ENCODE results near the gene EGFR. TPM values are rescaled to one million over a fixed set of nuclear protein-coding genes. Genes with fewer than 3 reads are reported as not detected.

The EGFR gene
- total and polyA plus RNA-seq, 2 donors, result 16.4 to 28.2 TPM

GRCh38 chr7:55055479-55055878 is 36.7 kb downstream of the EGFR start:
- no peak for DNase-seq (ENCODE audit: extremely low spot score)
- WGBS, result 87% methylated on average over 7 of the region's 7 CpGs
- Histone ChIP-seq H3K4me1 (ENCODE audit: insufficient read depth) (no peaks in the 10 kb centered on the region), H3K4me3 (ENCODE audit: low read depth, low read length) (no peak overlapping the region), H3K36me3 (ENCODE audit: insufficient read depth) (no peaks in the 10 kb centered on the region), H3K27ac (ENCODE audit: low read depth) (no peak overlapping the region)

- H3K4me1 ChIP-seq (ENCODE audit: insufficient read depth), result no peaks in the 10 kb centered on the region
- H3K36me3 ChIP-seq (ENCODE audit: insufficient read depth), result no peaks in the 10 kb centered on the region
- H3K4me3 ChIP-seq (ENCODE audit: low read depth, low read length), result no peak overlapping the region
- H3K27ac ChIP-seq (ENCODE audit: low read depth), result no peak overlapping the region
- no peak for DNase-seq (ENCODE audit: extremely low spot score)
- 93% methylated on average over 1 of the region's 1 CpG for WGBS
These were observed 37.3 kb downstream of the EGFR start for GRCh38 chr7:55056068-55056467.

GRCh38 chr7:55056577-55057480 is 38.0 kb downstream of the EGFR start:
- Histone ChIP-seq H3K4me1 (ENCODE audit: insufficient read depth) (no peaks in the 10 kb centered on the region), H3K4me3 (ENCODE audit: low read depth, low read length) (no peak overlapping the region), H3K36me3 (ENCODE audit: insufficient read depth) (no peaks in the 10 kb centered on the region), H3K27ac (ENCODE audit: low read depth) (no peak overlapping the region)
- 63% methylated on average over 15 of the region's 15 CpGs for WGBS
- DNase-seq (ENCODE audit: extremely low spot score), result no peak

- Histone ChIP-seq H3K36me3 (ENCODE audit: insufficient read depth) (no peaks in the 10 kb centered on the region), H3K4me1 (ENCODE audit: insufficient read depth) (no peaks in the 10 kb centered on the region), H3K27ac (ENCODE audit: low read depth) (no peak overlapping the region), H3K4me3 (ENCODE audit: low read depth, low read length) (no peak overlapping the region)
- WGBS, result 96% methylated on average over 10 of the region's 10 CpGs
- DNase-seq (ENCODE audit: extremely low spot score), result no peak
These were observed 39.5 kb downstream of the EGFR start for GRCh38 chr7:55058314-55058713.

- H3K4me3 ChIP-seq (ENCODE audit: low read depth, low read length), result no peak overlapping the region
- no peaks in the 10 kb centered on the region for H3K36me3 ChIP-seq (ENCODE audit: insufficient read depth)
- 64% methylated on average over 2 of the region's 2 CpGs for WGBS
- H3K27ac ChIP-seq (ENCODE audit: low read depth), result no peak overlapping the region
- DNase-seq (ENCODE audit: extremely low spot score), result no peak
- no peaks in the 10 kb centered on the region for H3K4me1 ChIP-seq (ENCODE audit: insufficient read depth)
These were observed 40.2 kb downstream of the EGFR start for GRCh38 chr7:55059021-55059420.

GRCh38 chr7:55060085-55060484 is 41.3 kb downstream of the EGFR start:
- DNase-seq (ENCODE audit: extremely low spot score), result no peak
- H3K36me3 ChIP-seq (ENCODE audit: insufficient read depth), result no peaks in the 10 kb centered on the region
- 88% methylated on average over 2 of the region's 2 CpGs for WGBS
- H3K4me3 ChIP-seq (ENCODE audit: low read depth, low read length), result no peak overlapping the region
- H3K4me1 ChIP-seq (ENCODE audit: insufficient read depth), result peaks cover 3% of the 10 kb centered on the region
- H3K27ac ChIP-seq (ENCODE audit: low read depth), result no peak overlapping the region

- no peak overlapping the region for H3K27ac ChIP-seq (ENCODE audit: low read depth)
- no peak for DNase-seq (ENCODE audit: extremely low spot score)
- peaks cover 3% of the 10 kb centered on the region for H3K4me1 ChIP-seq (ENCODE audit: insufficient read depth)
These were observed 41.8 kb downstream of the EGFR start for GRCh38 chr7:55060636-55061022.

GRCh38 chr7:55061726-55062499 is 43.1 kb downstream of the EGFR start:
- WGBS, result 82% methylated on average over 10 of the region's 10 CpGs
- Histone ChIP-seq H3K27ac (ENCODE audit: low read depth) (no peak overlapping the region), H3K4me3 (ENCODE audit: low read depth, low read length) (no peak overlapping the region), H3K4me1 (ENCODE audit: insufficient read depth) (peaks cover 3% of the 10 kb centered on the region), H3K36me3 (ENCODE audit: insufficient read depth) (no peaks in the 10 kb centered on the region)
- no peak for DNase-seq (ENCODE audit: extremely low spot score)

More at GRCh38 chr7:55060636-55061022, 41.8 kb downstream of the EGFR start:
- WGBS, result 75% methylated on average over 6 of the region's 6 CpGs
- no peaks in the 10 kb centered on the region for H3K36me3 ChIP-seq (ENCODE audit: insufficient read depth)
- no peak overlapping the region for H3K4me3 ChIP-seq (ENCODE audit: low read depth, low read length)

- DNase-seq (ENCODE audit: extremely low spot score), result no peak
- H3K4me1 ChIP-seq (ENCODE audit: insufficient read depth), result peaks cover 3% of the 10 kb centered on the region
- H3K36me3 ChIP-seq (ENCODE audit: insufficient read depth), result no peaks in the 10 kb centered on the region
- no peak overlapping the region for H3K27ac ChIP-seq (ENCODE audit: low read depth)
- H3K4me3 ChIP-seq (ENCODE audit: low read depth, low read length), result no peak overlapping the region
- WGBS, result 87% methylated on average over 7 of the region's 7 CpGs
These were observed 44.2 kb downstream of the EGFR start for GRCh38 chr7:55063061-55063460.

GRCh38 chr7:55063633-55064032 is 44.8 kb downstream of the EGFR start:
- no peaks in the 10 kb centered on the region for H3K36me3 ChIP-seq (ENCODE audit: insufficient read depth)
- no peak for DNase-seq (ENCODE audit: extremely low spot score)
- no peak overlapping the region for H3K4me3 ChIP-seq (ENCODE audit: low read depth, low read length)
- H3K27ac ChIP-seq (ENCODE audit: low read depth), result no peak overlapping the region
- 82% methylated on average over 5 of the region's 5 CpGs for WGBS
- H3K4me1 ChIP-seq (ENCODE audit: insufficient read depth), result peaks cover 3% of the 10 kb centered on the region

- no peak overlapping the region for H3K27ac ChIP-seq (ENCODE audit: low read depth)
- no peak overlapping the region for H3K4me3 ChIP-seq (ENCODE audit: low read depth, low read length)
- no peaks in the 10 kb centered on the region for H3K36me3 ChIP-seq (ENCODE audit: insufficient read depth)
- H3K4me1 ChIP-seq (ENCODE audit: insufficient read depth), result peaks cover 3% of the 10 kb centered on the region
- WGBS, result 19% methylated on average over 4 of the region's 4 CpGs
- no peak for DNase-seq (ENCODE audit: extremely low spot score)
These were observed 46.3 kb downstream of the EGFR start for GRCh38 chr7:55065079-55065478.

GRCh38 chr7:55065511-55066229 is 46.9 kb downstream of the EGFR start:
- WGBS, result 26% methylated on average over 10 of the region's 10 CpGs
- Histone ChIP-seq H3K4me3 (ENCODE audit: low read depth, low read length) (no peak overlapping the region), H3K4me1 (ENCODE audit: insufficient read depth) (peaks cover 3% of the 10 kb centered on the region), H3K36me3 (ENCODE audit: insufficient read depth) (no peaks in the 10 kb centered on the region), H3K27ac (ENCODE audit: low read depth) (peak overlapping the region; percentile 43)
- no peak for DNase-seq (ENCODE audit: extremely low spot score)

- H3K4me3 ChIP-seq (ENCODE audit: low read depth, low read length), result no peak overlapping the region
- H3K27ac ChIP-seq (ENCODE audit: low read depth), result no peak overlapping the region
- H3K36me3 ChIP-seq (ENCODE audit: insufficient read depth), result no peaks in the 10 kb centered on the region
- peaks cover 3% of the 10 kb centered on the region for H3K4me1 ChIP-seq (ENCODE audit: insufficient read depth)
- DNase-seq (ENCODE audit: extremely low spot score), result no peak
- 44% methylated on average over 7 of the region's 7 CpGs for WGBS
These were observed 47.7 kb downstream of the EGFR start for GRCh38 chr7:55066524-55066923.

All from urinary bladder (tissue), 4 donors.